Vagina (tissue), 2 donors: ENCODE measurements around the gene PLCB2. TPM values are rescaled to one million over a fixed set of nuclear protein-coding genes. Genes with fewer than 3 reads are reported as not detected.

Experiments
- DNase-seq, 2 donors: peaks; one replicate each; pipeline ENCODE4 v3.0.0-alpha.2; 2017; ENCODE audit errors: extremely low spot score in 2 of 2
- H3K27ac ChIP-seq: fragments of 200-600 bp; sonication (generic); one replicate; pipeline ENCODE4 v1.5.1; 2019
- H3K27me3 ChIP-seq: fragments of 200-600 bp; sonication (generic); one replicate; pipeline ENCODE4 v1.5.1; 2019
- H3K36me3 ChIP-seq, 2 donors: fragments of 200-600 bp; sonication (generic); one replicate each; pipeline ENCODE4 v1.5.1; 2017 to 2019
- H3K4me1 ChIP-seq: fragments of 200-600 bp; sonication (generic); one replicate; pipeline ENCODE4 v1.5.1; 2019
- H3K4me3 ChIP-seq, 2 donors: fragments of 200-600 bp; sonication (generic); 1 replicate in 1 of 2; 2 replicates in 1 of 2; pipeline ENCODE4 v1.5.1; 2016 to 2019
- H3K9me3 ChIP-seq: fragments of 200-600 bp; sonication (generic); one replicate; pipeline ENCODE4 v1.5.1; 2019
- POLR2A ChIP-seq, 2 donors: fragments of 450-650 bp; IDR thresholded peaks; one replicate each; pipeline ENCODE4 v1.6.1; 2017; ENCODE audit warnings: antibody characterized with exemption in 2 of 2, mild to moderate bottlenecking in 2 of 2, moderate library complexity in 2 of 2
- POLR2AphosphoS5 ChIP-seq, 2 donors: sonication (generic); formaldehyde crosslinking; IDR thresholded peaks; one replicate each; pipeline ENCODE4 v1.9.0; 2017; ENCODE audit warnings: antibody characterized with exemption in 2 of 2, mild to moderate bottlenecking in 2 of 2, low read depth in 1 of 2; ENCODE audit not compliant: insufficient read depth in 1 of 2
- intact Hi-C: fragments of 100-400 bp; cut with DNase I; formaldehyde crosslinking; loops from one replicate; pipeline ENCODE4 v1.15.1; 2023
- total RNA-seq: library from RNA; depleted of rRNA; stranded (reverse); fragments of >200 nt; gene quantifications from one replicate; pipeline ENCODE4 v1.2.3, GENCODE V29; 2016
- TF ChIP-seq, protein P1 (sequence below), 3 experiments: fragments of 450-650 bp in 2 of 3; fragments of 200-600 bp in 1 of 3; sonication (generic) in 1 of 3; IDR thresholded peaks; one replicate each; pipeline ENCODE4 v1.5.1; 2017 to 2019; ENCODE audit warnings: antibody characterized with exemption in 3 of 3, mild to moderate bottlenecking in 2 of 3, moderate library complexity in 2 of 3

Gene PLCB2
- total RNA-seq, 1 donor from 2014 or later: 14.0 TPM

DNA sequence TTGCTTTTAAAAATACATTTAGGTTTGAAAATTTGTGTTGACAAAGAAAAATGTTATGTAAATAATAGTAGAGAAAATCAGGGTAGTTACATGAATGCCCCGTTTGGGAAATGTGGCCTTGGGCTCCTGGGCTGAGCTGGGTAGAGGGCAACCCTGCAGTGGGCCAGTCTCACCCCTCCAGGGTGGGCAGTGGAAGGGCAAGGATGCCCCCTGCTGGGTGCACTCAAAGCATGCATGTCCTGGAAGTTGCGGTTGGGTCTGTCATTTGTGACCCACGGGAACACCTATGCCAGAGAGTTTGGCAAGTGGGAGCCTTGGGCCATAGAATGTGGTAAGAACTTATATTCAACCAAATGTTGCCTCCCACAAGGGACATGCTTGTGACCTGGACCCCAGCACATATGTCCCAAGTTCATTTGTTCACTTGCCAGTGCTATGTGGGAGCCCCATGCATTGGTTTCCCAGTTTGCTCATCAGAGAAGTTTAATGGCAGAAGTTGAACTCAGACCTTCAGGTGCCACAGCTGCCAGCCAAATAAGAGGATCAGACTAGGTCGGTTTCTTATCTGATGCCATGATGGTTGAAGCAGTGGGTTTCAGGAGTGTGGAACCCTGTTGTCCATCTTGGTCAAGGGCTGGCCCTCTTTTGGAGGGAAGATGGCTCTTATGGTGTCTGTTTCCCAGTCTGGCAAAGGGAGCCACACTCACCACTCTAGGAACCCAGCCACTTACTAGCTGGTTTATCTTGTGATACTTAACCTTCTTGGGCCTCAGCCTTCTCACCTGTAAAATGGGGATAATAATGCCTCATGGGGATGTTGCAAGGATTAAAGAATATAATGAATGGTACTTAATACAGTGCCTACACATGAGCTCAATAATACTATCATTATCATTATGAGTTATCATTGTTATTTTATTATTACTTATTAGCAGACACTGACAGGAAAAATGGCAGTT lies 2.5 kb upstream of the PLCB2 start:
- Histone ChIP-seq H3K27ac (no peak overlapping the region), H3K27me3 (no peaks in the 10 kb centered on the region)

DNA sequence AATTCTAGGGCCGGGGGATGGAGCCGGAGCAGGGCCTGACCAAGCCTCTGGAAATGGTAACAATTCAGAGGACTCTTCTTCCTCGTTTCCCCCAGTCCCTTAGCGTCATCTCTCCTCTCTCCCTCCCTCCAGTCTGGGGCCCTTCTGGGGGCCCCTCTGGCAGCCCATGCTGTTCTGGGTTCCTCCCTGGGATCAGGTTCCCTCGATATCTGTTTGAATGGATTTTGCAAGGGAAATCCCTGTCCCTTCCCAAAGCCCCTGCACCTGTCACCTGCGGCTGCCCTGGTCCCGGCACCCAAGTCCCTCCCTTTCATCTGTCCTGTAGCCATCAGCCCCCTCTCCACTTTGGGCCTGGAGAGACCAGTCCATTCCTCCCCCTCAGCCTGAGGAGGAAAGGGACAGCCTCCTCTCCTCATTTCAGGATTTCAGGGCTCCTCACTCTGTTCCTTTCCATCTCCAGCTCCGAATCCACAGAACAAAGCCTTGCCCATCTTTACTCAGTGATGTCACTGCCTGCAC lies 1.7 kb upstream of the PLCB2 start:
- no peak overlapping the region for H3K4me3 ChIP-seq
- H3K4me1 ChIP-seq: no peaks in the 10 kb centered on the region
- DNase-seq: no peak
- TF ChIP-seq, protein P1, sequence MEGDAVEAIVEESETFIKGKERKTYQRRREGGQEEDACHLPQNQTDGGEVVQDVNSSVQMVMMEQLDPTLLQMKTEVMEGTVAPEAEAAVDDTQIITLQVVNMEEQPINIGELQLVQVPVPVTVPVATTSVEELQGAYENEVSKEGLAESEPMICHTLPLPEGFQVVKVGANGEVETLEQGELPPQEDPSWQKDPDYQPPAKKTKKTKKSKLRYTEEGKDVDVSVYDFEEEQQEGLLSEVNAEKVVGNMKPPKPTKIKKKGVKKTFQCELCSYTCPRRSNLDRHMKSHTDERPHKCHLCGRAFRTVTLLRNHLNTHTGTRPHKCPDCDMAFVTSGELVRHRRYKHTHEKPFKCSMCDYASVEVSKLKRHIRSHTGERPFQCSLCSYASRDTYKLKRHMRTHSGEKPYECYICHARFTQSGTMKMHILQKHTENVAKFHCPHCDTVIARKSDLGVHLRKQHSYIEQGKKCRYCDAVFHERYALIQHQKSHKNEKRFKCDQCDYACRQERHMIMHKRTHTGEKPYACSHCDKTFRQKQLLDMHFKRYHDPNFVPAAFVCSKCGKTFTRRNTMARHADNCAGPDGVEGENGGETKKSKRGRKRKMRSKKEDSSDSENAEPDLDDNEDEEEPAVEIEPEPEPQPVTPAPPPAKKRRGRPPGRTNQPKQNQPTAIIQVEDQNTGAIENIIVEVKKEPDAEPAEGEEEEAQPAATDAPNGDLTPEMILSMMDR (IDR thresholded peaks at IDR 0.05): no peak
- TF ChIP-seq POLR2A (IDR thresholded peaks at IDR 0.05): no peak
- no peak for TF ChIP-seq POLR2AphosphoS5 (IDR thresholded peaks at IDR 0.05; ENCODE audit: insufficient read depth in 1 of 2, low read depth in 1 of 2)
- no peaks in the 10 kb centered on the region for H3K9me3 ChIP-seq
- no peaks in the 10 kb centered on the region for H3K36me3 ChIP-seq
- H3K27me3 ChIP-seq: no peaks in the 10 kb centered on the region
- intact Hi-C loops: no loop called here
- no peak overlapping the region for H3K27ac ChIP-seq

More for the DNA sequence above, 2.5 kb upstream of the PLCB2 start:
- no peak overlapping the region for H3K4me3 ChIP-seq
- no peaks in the 10 kb centered on the region for H3K9me3 ChIP-seq
- no peak for DNase-seq
- no peaks in the 10 kb centered on the region for H3K4me1 ChIP-seq
- no peak for TF ChIP-seq POLR2A (IDR thresholded peaks at IDR 0.05)
- TF ChIP-seq, protein P1 (IDR thresholded peaks at IDR 0.05): peak; percentile 35 to 41 (median 36)
- no peak for TF ChIP-seq POLR2AphosphoS5 (IDR thresholded peaks at IDR 0.05; ENCODE audit: insufficient read depth in 1 of 2, low read depth in 1 of 2)
- no peaks in the 10 kb centered on the region for H3K36me3 ChIP-seq
- intact Hi-C loops: no loop called here

DNA sequence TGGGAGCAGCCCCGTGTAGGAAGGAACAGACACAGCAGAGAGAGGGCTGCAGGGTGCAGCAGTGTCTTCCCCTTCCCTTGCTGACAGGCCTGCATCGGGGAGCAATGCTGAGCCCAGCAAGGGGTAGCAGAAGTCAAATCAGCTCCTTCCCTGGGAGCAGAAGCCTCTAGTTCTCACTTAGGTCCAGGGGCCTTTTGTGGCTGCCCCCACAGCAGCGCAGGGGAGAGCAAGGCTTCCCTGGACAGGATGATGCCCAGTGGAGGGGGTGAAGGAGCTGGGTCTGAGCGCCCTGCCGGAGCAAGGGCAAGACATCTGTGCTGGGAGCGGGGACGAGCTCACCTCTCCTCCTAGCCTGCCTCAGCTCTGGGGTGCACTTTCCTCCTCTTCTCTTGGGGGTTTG lies 827 bp downstream of the PLCB2 start:
- DNase-seq: no peak
- no peaks in the 10 kb centered on the region for H3K36me3 ChIP-seq
- H3K27me3 ChIP-seq: no peaks in the 10 kb centered on the region
- TF ChIP-seq, protein P1 (IDR thresholded peaks at IDR 0.05): no peak
- TF ChIP-seq POLR2A (IDR thresholded peaks at IDR 0.05) (no peak), POLR2AphosphoS5 (IDR thresholded peaks at IDR 0.05; ENCODE audit: insufficient read depth in 1 of 2, low read depth in 1 of 2) (no peak)
- no peak overlapping the region for H3K27ac ChIP-seq
- H3K4me3 ChIP-seq: peak overlapping the region; percentile 26 to 31
- intact Hi-C loops: no loop called here
- H3K4me1 ChIP-seq: no peaks in the 10 kb centered on the region
- H3K9me3 ChIP-seq: no peaks in the 10 kb centered on the region

DNA sequence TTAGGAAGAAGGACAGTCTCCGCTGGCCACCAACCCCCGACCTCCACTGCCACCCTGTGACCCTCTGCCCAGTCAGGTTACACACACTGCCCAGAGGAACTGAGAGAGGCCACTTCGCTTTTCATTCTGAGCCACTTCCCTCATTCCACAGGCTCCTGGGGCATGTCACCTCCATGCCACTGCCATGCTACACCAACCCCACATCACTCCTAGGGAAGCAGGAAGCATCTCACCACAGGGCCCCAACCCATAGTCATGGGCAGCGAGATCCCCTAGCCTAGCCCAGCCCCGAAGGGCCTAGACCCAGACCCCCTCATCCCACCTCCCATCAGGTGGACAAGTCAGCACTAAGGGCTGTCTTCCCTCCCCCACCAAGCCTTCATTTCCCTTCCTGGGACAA lies 1.4 kb downstream of the PLCB2 start:
- Histone ChIP-seq H3K36me3 (no peaks in the 10 kb centered on the region), H3K4me1 (no peaks in the 10 kb centered on the region), H3K27me3 (no peaks in the 10 kb centered on the region), H3K27ac (no peak overlapping the region), H3K4me3 (peak overlapping the region; percentile 26 to 31), H3K9me3 (no peaks in the 10 kb centered on the region)
- DNase-seq: no peak
- intact Hi-C loops: no loop called here
- TF ChIP-seq POLR2AphosphoS5 (IDR thresholded peaks at IDR 0.05; ENCODE audit: insufficient read depth in 1 of 2, low read depth in 1 of 2) (no peak), POLR2A (IDR thresholded peaks at IDR 0.05) (no peak)
- TF ChIP-seq, protein P1 (IDR thresholded peaks at IDR 0.05): no peak

DNA sequence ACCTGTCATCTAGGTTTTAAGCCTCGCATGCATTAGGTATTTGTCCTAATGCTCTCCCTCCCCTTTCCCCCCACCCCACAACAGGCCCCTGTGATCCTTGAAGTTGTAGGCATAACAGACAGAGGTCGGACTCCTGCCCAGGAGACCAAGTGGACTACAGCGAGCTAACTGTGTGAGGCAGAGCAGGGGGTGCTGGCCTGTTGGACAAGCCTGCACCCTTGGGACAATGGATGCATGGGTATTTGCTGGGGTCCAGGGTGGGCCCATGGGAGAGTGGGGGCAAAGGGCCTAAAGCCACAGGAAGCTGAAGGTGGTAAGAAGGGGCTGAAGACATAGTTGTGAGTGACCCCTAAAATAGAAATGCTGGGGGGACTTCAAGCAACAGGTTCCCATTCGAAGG lies 2.5 kb downstream of the PLCB2 start:
- no peak overlapping the region for H3K4me3 ChIP-seq
- no peak overlapping the region for H3K27ac ChIP-seq
- DNase-seq: no peak
- no peaks in the 10 kb centered on the region for H3K4me1 ChIP-seq
- H3K36me3 ChIP-seq: no peaks in the 10 kb centered on the region
- no peaks in the 10 kb centered on the region for H3K27me3 ChIP-seq
- TF ChIP-seq, protein P1 (IDR thresholded peaks at IDR 0.05): no peak
- TF ChIP-seq POLR2A (IDR thresholded peaks at IDR 0.05) (no peak), POLR2AphosphoS5 (IDR thresholded peaks at IDR 0.05; ENCODE audit: insufficient read depth in 1 of 2, low read depth in 1 of 2) (no peak)
- no peaks in the 10 kb centered on the region for H3K9me3 ChIP-seq
- intact Hi-C loops: no loop called here
